GM19438 (cell line): ENCODE measurements around the gene R3HCC1L.

Experiments
- ATAC-seq: cut with Tn5 transposase; IDR thresholded peaks from one replicate; pipeline ENCODE4 v1.9.1; 2021; ENCODE audit warnings: low read depth; ENCODE audit not compliant: unreplicated experiment

Gene R3HCC1L

DNA sequence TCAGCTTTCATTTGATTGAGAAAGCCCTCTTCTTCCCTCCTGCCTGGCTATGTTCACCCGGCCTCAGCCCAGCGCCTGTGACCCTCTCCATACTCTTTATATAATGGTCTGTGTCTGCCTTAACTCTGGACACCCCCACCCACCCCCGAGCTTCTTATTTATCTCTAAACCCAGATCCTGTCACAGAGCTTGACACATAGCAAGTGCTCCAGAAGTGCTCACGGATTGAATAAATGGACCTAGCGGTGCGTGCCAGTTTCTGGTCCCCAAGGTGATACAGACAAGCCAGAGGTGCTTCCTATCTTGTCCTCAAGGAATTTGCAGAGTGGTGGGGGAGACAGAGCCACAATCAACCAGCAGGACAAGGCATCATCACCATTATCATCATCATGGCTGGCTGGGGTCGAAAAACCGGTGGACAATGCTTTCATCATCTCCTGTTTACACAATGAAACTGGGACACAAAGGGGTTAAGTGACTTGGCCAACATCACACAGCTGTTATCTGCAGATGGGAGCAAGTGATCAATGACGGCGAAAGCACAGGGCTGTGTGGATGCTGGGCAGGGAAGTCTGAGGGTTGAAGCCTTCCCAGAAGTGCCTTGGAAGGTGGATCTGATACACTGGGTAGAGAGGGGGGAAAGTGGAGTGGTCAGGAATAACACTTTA lies 135.8 kb downstream of the R3HCC1L start:
- no peak for ATAC-seq

DNA sequence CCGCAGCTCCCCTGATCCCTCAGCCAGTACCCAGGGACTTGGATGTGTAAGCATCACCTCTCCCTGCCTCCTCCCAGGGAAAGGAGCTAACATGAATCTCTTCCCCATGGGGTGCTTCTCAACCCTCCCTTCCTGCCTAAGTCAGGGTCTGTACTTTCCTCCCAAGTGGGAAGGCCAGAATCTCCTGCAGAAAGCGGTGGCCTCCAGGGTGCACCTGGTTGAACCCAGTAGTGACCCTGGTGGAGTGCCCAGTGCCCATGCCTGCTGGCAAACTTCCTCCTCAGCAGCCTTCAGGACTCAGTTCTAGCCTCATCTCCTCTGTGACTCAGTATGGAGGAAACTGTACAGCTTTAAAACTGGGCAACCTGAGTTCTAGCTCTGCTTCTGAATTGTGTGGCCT lies 136.3 kb downstream of the R3HCC1L start:
- no peak for ATAC-seq

DNA sequence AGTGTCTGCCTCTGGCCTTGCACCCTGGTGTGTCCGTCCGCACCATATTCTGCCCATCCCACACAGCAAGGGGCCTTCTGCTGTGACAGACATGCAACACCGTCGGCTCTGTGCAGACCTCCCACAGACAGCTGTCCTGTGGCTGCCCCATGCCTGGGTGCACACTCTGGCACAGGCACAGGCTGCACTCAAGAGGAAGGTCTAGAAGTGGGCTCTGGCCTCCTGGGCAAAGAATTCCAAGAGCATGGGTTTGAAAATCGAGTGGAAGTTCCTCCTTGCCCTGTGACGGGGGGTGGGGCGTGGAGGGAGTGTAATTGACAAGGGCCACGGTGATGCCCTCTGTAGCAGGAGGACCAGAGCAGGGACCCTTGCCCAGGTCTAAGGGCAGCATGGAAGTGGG lies 137.8 kb downstream of the R3HCC1L start:
- no peak for ATAC-seq

DNA sequence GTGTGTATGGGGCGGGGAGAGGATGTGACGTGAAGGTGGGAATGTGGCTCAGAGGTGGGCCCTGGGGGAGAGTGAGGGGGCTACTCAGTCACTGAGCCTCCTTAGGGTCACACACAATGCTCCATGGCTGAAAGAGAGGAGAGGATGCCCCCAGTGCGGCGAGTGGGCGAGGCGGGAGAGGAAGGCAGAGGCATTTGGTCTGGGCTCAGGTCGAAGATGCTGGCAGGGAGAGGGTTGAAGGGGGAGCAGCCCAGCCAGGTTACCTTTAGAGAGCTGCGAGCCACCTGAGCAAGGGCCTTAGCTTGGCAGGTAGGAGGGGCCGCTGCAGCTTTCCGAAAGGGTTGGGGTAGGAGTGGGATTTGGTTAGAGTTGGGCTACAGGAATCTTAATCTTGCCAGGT lies 138.2 kb downstream of the R3HCC1L start:
- no peak for ATAC-seq

DNA sequence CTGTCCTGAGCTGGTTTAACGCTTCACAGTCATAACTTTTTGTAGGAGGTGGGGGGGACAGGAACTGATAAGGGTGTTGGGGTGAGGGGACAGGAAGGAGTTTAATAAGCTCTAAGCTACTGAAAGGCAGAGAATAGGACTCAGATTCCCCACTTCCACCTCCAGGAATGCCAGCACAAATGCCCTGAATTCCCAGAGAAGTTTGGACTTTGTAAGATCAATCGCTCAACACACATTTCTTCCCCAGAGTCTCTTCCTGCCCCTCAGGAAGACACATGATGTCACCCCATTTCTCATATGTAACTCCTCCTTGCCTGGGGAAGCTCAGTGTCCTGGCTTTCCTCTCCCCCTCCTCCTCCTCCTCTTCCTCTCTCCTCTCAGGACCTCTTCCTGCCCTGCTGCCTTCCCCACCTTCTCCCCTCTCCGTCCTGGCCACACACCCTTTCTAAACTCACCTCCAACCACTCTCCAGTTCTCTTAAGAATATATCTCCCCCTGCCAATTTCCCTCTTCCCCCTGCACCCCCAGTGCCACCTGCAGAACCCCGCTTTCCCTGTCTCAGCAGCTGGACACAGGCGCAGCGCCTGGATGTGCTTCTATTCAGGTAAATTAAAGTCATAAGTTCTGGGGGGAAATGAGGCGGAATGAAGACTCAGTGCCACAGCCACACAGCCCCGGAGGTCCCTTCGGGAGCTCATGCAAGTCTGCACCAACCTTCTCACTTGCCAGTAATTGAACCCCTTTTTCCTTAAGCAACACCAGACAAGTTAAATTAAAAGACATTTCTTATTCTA lies 138.8 kb downstream of the R3HCC1L start:
- no peak for ATAC-seq

DNA sequence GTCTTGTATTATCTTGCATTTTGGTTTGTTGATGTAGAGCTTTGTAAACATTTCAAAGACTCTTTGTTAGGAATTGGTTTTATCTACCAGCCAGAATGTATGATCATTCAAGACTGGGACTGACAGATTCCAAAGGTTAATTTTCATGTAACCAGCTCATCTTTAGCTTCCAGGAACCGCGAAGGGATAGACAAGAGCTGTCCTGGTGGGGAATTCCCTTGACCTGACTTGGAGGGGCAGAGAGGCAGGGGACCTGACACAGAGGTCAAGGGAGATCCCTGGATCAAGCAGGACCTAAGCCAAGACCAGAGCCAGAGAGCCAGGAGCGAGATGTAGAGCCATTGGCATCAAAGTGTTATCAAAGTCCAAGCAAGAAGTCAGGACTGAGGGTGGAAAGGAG lies 140.1 kb downstream of the R3HCC1L start:
- ATAC-seq: no peak

DNA sequence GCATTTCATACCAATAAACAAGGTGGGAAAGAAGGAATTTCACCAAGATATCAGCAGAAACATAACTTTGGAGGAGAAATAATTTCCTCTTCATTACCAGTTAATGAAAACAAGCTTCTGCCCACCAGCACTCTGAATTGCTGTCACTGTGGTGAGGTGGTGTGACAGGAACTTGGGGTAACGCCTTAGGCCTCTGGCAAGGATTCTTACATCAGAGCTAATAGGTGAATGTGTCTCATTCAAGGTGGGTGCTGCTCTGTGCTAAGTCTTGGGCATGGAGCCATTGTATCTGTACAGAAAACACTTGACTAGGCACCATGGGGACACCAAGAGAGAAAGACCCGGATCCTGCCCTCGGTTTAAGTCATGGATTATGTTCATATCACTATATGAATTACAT lies 141.9 kb downstream of the R3HCC1L start:
- ATAC-seq: no peak

DNA sequence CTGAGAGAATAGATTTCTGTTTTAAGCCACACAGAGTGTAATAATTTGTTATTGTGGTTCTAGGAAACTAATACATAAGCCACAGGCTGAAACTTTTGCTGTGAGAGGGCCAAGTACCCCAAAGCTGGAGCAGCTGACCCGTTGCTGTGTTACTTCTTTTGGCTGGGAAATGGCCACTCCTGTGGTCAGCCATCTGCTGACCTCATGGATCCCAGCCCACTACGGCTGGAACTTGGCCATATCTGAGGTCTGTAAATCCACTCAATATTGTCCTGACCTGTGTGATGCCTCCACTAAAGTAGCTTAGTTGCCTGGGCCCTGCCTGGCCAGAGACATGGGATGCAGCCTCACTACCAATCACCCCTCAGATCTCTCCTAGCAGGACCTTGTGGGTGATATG lies 151.0 kb downstream of the R3HCC1L start:
- ATAC-seq: no peak

DNA sequence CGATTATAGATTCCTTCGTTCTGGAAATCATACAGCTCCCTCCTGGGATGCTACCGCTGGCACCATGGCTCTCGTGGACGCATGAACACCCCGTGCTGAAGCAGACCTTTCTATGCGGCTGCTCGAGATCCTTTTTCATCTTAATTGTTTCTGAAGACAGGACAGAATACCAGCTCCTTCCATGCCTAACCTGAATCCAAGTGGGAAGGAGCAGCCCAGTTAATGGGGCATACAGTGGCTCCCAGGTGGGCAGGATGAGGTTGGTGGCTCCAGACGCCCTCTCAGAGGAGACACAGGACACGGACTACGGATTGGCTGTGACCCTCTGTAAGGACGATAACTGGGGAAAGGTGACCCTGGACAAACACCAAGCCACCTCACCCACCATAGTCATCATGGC lies 152.0 kb downstream of the R3HCC1L start:
- no peak for ATAC-seq

DNA sequence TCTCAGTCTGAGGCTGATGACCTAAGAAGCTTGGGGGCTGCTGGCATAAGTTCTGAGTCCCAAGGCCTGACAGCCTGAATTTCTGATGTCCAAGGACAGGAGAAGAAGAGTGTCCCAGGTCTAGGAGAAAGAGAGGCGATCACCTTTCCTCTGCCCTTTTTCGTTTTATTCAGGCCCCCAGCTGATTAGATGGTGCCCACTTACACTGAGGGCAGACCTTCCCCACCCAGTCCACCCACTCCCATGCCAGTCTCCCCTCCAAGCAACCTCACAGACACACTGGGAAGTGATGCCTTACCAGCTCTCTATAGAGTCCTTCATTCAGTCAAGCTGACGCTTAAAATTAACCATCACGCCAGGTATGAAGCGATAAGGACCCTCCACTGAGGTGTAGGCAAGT lies 152.9 kb downstream of the R3HCC1L start:
- no peak for ATAC-seq

DNA sequence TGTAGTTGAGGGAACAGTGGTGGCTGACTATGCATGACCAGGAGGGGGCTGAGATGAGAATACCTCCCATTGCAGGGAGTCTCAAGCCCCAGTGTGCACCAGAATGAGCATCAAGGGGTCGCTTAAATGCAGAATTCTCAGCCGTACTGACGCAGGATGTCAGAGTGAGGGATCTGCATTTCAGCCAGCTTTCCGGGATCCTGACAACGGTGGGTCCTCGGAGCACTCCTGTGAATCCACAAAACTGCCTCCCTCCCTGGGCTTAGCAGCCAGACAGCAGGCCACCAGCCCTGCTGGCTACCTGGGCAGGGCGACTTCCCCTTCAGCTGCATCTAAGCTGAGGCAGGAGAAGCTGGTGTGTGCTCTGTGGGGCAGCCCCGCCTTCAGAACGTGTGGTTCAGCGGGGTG lies 155.3 kb downstream of the R3HCC1L start:
- no peak for ATAC-seq

DNA sequence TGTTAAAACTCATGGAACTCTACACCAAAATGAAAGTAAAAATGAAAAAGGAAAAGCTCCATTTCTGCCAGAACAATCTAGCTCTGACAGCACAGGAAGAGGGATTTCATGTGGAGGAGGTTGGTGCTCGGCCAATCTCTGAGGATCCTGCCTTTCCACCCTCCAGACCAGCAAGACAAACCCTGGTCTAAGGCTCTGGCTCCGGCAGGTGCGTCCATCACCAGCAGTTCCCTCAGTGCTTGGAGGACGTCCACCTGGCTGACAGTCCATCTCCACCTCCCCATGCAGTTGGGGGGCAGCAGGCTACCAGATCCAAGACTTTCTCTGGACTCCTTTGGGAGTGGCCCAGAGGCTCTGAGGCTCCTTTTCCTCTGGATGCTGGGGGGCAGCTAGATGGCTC lies 158.5 kb downstream of the R3HCC1L start:
- no peak for ATAC-seq

DNA sequence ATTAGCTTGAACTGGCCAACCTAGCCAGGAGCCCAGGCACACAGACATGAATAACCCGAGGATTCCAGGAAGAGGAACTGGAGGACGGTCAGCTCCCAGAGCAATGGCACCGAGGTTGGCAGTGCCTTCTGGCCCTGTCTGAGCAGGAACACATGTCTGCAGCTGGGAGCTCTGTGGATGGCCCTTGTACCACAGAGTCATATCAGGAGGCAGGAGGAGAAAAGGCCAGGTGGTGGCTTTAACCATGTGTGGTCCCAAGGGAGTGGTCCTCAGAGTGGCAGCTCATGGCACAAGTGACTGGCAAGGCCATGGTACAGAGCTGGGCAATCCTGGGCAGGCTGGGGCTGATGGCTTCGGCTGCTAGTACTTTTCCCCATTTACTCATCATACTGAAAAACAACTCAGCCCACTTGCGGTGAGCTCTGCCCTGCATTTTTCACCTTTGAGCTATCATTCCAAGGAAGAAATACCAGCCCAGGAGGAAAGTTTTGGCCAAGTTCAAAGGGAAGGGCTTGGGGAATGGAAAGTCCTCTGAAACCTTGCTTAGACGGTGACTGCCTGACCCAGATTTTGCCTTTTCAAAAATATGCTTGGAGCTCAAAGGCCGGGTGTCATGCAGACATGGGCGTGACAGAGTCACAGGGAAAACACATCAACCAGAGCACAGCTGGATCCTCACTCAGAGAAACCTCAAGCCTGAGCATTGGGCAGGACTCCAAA lies 159.3 kb downstream of the R3HCC1L start:
- no peak for ATAC-seq

DNA sequence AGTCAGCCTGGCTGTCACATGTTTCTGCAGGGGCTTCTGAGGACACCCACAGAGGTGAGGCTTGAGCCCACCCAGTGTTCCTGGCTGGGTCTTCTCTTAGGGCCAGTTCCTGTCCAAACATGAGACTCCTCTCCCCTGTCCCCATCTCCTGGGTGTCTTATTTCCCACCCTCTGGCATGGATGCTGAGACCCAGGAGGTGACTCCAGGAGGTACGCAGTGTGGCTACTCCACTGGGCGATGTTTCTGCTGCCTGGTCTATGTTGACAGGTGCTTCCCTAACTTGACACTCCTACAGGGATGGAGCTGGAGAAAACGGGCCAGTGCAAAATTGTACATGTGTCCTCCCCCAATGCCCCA lies 159.8 kb downstream of the R3HCC1L start:
- ATAC-seq: no peak
